SW480 (cell line): Measurements from ENCODE around the gene ELFN1.

Source experiments
- DNase-seq: peaks from one replicate; pipeline ENCODE4 v3.0.0-alpha.2; 2016; ENCODE audit warnings: low spot score

Gene ELFN1

DNA sequence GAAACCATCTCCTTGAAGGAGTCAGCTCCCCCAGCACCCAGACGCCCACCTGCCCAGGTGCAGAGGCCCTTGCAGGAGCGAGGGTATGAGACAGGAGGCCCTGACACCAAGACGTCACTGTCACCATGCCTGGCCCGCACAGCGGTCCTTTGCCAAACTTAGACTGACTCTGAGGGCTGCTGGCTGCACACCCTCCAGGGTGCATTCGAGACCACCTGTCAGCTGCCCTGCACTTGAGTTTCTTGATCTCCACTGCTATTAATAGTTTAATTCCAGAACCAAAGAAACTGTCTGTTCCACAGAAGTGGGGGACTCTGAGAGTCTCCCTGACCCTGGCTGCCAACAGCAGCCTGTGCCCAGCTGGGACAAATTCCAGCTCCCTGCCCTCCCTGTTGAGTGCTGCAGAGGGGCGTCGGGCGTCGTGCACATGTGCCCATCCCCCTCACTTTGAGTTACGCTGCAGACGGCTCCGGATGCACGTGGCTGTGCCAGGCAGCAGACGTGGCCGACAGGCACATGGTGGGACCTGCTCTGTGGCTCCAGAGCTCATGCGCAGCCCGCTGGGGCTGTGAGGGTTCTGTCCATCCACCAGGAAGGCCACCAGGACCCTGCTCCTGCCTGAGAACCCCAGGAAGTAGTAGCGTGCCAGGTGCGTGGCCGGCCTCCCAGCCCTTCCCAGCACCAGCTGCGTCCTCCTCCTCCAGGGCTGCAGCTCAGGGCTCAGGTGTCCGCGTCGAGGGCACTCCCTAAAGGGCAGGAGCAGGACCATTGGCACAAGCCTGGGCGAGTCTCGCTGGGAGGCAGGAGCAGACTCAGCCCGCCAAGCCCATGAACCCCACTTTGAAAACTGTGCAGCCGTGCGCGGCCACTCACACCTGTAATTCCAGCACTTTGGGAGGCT, 24.8 kb downstream of the ELFN1 start:
- no peak for DNase-seq

DNA sequence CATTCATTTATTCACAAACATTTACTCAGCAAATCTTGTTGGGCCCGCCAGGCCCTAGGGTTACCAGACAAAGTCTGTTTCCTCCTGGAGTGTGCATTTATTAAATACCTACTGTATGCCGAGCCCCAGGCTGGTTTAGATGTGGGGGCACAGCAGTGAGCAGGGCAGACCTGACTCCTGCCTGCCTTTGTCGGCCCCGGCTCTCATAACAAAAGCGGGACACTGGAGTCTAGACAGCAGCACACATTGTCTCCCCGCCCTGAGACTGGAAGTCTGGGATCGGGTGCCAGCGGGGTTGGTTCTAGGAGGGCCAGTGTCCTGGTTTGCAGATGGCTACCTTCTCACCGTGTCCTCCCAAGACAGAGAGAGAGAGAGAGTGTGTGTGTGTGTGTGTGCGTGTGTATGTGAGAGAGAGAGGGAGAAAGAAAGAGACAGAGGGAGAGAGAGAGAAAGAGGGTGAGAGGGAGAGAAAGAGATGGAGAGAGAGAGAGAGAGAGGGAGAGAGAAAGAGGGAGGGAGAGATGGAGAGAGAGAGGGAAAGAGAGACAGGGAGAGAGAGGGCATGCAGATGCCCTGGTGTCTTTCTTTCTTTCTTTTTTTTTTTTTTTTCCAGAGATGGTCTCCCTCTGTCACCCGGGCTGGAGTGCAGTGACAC, 25.9 kb downstream of the ELFN1 start:
- DNase-seq: no peak

DNA sequence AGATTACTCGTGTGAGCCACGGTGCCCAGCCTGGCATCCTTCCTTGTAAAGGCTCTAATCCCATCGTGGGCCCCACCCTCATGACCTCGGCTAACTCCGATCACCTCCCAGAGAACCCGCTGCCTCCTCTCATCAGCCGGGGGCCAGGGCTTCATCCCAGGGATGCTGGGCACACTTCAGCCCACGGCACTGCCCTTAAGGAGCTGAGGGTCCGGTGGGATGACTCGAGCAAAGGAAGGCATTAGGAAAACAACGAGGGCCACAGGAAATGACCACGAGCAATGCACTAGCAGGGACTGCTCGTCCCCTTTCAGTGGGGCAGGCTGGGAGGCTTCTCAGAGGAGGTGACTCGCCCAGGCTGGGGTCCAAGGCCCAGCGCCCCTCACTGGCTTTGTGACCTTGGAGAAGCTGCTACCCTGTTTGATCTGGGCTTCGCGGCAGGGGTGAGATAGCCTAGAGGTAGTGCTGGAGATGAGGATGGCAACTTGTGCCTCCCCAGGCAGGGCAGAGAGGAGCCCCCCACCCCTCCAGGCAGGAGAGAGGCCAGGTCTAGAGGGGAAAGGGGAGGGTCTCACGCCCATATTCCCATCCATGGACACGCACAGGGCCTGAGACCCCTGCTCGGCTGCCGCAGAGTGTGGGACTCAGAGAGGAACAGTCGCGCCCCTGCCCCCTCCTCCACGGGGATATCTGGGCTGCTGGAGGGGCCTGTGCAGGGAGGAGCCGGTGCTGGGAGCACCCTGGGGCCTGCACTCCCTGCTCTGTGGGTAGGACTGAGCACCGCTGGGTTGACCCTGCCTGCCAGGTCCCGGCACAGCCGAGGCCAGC, 26.8 kb downstream of the ELFN1 start:
- DNase-seq: no peak

DNA sequence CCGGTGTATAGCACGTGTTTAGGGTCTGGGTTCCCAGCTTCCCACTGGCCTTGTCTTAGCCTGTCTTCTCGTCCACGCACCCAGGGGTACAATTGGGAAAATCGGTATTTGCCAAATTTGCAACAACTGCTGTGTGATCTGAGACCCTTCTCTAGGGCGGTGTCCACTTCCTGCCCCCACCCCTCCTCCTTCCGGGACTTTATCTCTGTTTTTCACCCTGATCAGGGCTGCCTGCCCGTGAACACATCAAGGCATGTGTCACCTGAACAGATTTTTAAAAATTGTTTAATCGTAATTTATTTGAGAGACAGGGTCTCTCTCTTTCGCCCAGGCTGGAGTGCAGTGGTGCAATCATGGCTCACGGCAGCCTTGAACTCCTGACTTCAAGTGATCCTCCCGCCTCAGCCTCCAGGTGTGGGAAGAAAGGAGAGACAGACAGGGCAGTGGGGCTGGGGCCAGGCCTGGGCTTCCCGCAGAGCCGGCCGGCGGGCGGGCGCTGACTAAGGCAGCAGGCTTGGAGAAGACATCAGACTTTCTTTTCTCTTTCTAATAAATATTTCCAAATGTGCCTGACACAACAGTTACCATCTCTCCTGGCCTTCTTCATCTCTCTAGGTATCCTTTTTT, 27.5 kb downstream of the ELFN1 start:
- DNase-seq: no peak

GRCh38 chr7:1698201-1698600, 28.1 kb downstream of the ELFN1 start:
- DNase-seq: no peak

GRCh38 chr7:1698951-1699350, 28.9 kb downstream of the ELFN1 start:
- DNase-seq: no peak

DNA sequence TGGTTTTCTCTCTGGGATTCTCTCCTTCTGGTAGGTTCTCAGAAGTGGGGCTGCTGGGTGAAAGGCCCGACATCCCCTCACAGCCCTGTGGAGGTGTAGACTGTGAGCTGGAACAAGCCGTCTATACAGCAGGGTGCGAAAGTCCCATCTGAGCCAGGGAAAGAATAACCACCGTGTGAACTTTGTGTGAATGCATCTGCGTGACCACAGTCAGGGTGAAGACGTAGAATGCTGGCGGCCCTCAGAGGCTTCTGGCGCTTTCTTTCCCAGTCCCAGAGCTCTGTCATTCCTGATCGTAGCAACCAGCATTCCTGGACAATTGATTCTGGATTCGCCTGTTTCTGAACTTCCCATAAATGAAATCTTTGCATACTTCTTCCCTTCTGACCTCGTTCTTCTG, 30.0 kb downstream of the ELFN1 start:
- DNase-seq: no peak

GRCh38 chr7:1700536-1701333, 30.7 kb downstream of the ELFN1 start:
- no peak for DNase-seq

GRCh38 chr7:1702652-1703051, 32.6 kb downstream of the ELFN1 start:
- no peak for DNase-seq

GRCh38 chr7:1703441-1703840, 33.4 kb downstream of the ELFN1 start:
- no peak for DNase-seq

GRCh38 chr7:1703871-1704810, 34.1 kb downstream of the ELFN1 start:
- no peak for DNase-seq

DNA sequence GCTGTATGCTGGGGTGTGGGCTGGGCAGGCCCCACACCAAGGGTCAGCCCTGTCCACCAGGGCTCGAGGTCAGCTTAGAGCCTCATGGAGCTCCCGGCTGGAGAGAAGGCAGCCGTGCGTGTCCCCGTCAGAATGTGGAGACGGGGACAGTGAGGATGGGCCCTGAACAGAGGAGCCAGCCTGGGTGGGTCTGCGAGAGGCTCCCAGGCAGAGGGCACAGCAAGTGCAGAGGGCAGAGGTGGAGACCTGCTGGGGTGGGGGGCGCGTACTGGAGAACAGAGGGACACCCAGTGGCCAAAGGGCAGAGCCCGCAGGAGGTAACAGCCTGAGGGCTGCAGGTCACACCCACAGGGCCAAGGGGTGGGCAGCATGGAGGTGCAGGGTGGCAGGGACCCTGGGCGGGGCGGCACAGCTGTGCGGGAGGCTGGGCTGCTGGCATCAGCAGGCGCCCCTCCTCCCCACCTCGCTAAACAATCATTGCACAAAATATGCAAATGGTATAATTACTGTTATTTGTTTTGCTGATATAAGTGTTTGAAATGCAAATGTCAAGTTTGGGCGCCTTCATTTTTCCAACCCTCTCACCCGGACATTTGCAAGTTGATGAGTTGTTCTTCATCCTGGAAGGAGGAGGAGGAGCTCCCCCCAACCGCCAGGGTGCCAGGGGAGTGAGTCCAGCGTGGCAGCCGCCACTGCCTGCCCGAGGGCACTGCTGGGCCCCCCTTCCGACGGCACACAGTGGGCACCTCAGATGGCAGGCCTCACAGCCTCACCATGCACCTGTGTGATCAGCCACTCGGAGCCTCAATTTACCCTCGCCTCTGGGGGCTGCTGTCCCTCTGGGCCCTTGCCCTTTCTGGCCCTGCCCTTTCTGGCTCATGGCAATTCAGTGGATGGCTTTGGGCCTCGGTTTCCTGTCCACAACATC, 35.0 kb downstream of the ELFN1 start:
- DNase-seq: no peak

DNA sequence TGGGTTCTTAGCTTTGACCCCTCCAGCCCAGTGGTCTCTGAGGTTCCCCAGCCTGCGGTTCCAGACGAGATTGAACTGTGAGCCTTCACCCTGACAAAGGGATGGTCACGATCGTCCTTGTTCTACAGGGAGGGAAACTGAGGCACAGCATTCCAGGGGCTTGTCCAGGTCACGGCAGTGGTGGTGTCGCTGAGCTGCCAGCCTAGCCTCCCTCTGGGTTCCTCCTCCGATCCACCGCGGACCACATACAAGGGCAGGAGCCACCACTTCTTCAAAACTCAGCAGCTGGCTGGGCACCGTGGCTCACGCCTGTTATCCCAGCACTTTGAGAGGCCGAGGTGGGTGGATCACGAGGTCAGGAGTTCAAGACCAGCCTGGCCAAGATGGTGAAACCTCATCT, 35.8 kb downstream of the ELFN1 start:
- no peak for DNase-seq

DNA sequence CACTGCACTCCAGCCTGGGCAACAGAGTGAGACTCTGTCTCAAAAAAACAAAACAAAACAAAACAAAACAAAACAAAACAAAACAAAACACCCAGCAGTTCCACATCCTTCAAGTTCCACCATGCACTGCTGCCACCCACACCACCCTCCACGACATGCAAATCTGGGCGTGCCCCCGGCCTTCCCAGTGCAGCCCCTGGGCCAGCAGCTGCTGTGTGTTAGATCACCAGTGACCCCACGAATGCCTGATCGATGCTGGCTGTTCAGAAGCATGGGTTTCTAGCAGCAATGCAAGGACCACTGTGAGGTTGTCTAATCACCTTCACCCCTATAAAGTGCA, 36.3 kb downstream of the ELFN1 start:
- no peak for DNase-seq

DNA sequence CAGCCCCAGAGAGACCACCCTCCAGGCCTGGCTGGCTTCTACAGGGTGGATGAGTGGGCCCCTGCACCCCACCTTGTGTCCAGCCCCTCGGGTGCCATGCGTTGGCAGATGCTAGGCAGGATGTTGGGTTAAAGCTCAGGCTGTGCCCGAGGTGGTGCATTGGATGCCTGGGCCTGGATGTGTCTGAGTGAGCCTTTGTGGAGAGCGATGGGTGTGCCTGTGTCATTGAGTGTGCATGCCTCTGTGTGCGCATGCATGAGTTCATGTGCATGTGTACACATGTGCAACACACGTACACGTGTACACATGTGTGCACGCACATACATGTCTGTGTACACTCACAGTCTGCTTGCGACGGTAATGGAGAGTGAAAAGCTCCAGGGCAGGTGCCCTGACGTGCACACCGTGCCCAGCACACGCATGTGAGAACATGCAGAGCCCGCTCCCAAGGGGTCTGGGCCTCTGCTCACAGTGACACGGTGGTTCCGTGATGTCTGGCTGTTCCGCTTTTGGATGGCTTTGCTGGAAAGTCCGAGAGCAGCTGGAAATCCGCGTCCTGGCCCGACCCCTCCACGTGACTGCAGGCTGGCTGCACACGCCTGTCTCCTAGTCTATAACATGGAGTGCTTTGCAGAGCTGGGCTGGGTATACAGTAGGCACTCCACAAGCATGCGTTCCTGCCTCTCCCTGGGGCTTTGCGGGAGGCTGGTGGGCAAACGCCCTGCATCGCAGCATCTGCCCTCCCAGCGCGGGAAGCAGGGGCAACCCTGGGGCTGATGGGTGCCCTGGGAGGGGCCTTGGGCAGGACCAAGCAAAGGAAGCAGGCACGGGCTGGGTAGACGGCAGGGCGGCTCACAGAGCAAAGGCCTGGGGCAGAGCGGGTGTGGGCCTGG, 36.9 kb downstream of the ELFN1 start:
- DNase-seq: no peak

DNA sequence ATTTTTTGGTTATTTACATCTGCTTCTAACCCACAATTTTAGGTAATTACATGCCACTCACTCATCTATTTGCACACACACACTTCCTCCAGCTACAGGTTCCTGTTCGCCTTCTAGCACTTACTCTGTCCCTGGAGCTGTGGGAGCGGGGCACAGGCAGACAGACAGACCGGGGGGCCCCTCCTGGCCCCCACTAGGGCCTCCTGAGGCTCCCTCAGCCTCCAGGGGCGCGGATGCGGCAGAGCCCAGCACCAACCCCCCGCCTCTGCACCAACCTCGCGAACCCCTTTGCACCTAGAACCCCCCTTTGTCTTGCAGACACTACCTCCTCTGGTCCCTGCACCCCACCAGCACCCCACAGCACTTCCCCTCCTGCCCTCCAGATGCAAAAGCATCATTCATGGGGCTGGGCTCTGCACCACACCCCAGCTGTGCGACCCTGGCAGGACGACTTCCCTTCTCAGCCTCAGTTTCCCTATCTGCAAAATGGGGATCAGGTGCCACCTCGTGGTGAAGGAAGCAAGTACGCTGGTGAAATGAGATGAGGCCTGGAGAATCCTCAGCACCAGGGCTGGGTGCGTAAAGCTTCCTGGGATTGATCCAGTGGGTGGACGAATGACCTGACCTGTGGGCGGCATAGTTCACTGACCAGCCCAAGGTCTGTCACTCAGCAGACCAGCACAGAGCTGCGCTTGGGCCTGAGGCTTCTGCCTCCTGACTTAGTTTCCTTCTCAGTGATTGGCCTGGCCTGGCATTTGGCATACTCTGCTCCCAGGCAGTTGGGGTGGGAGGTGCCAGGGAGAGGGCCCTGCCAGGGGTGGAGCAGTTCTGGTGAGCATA, 37.9 kb downstream of the ELFN1 start:
- DNase-seq: no peak

DNA sequence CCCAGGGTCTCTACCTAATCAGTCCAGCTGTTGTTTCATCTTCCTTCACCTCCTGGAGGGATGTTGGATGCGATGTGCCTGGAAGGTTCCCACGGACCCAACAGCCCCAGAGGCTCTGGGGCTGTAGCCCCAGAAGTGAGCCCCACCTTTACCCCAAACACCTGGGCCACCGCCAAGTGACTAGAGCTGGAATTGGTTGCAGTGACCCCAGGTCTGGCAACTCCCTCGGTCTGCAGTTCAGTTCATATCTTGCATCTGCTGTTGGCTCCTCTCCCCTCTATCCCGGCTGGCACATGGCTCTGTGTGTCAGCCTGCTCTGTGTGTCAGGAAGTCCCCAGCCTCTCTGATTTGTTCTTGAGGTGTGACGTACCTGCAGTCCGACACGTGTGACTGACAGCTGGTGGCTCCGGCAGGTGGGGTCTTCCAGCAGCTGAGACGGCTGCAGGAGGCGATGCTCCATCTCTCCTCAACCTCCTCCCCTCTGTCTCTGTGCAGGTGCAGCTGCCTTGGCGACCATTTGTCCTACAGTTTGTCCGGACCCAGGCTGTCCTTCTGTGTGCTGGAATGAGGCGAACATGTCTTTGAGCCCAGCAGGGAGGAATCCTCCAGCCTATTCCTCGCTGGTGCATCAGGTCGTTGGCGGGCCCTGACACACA, 38.6 kb downstream of the ELFN1 start:
- no peak for DNase-seq
